ENCODE measurements around the gene TNFRSF14. TPM values are rescaled to one million over a fixed set of nuclear protein-coding genes. Genes with fewer than 3 reads are reported as not detected.

The TNFRSF14 gene
- total RNA-seq, 2 donors from 2014 or later: 111 to 145 TPM

- DNase-seq: no peak
- Histone ChIP-seq H3K9ac (ENCODE audit: low read depth in 2 of 2, low read length in 2 of 2) (no peak overlapping the region), H3K4me1 (no peaks in the 10 kb centered on the region), H3K4me3 (no peak overlapping the region), H3K9me3 (no peaks in the 10 kb centered on the region), H3K36me3 (no peaks in the 10 kb centered on the region), H3K27ac (no peak overlapping the region), H3K27me3 (peaks cover 3% of the 10 kb centered on the region)
- no peak for TF ChIP-seq CTCF (IDR thresholded peaks at IDR 0.05)
- intact Hi-C loops (cut with DNase I): no loop called here
These were observed 55.7 kb downstream of the TNFRSF14 start for GRCh38 chr1:2611621-2612437.

- Histone ChIP-seq H3K36me3 (no peaks in the 10 kb centered on the region), H3K27me3 (peaks cover 3% of the 10 kb centered on the region), H3K27ac (no peak overlapping the region), H3K9ac (ENCODE audit: low read depth in 2 of 2, low read length in 2 of 2) (no peak overlapping the region), H3K4me1 (no peaks in the 10 kb centered on the region), H3K4me3 (no peak overlapping the region), H3K9me3 (no peaks in the 10 kb centered on the region)
- intact Hi-C loops (cut with DNase I): no loop called here
- no peak for TF ChIP-seq CTCF (IDR thresholded peaks at IDR 0.05)
- no peak for DNase-seq
These were observed 56.6 kb downstream of the TNFRSF14 start for GRCh38 chr1:2612591-2613365.

Other genes starting within 250 kb of the TNFRSF14 start
- gene MORN1, start 164.8 kb upstream of the TNFRSF14 start, total RNA-seq: 10 to 100 TPM; 11.3 to 18.9 TPM
- 100 to 1,000 TPM; 190 to 216 TPM for gene RER1, start 164.5 kb upstream of the TNFRSF14 start, total RNA-seq
- gene PEX10, start 143.8 kb upstream of the TNFRSF14 start, total RNA-seq: 10 to 100 TPM; 15.0 to 22.7 TPM
- 1 to 10 TPM; 2.0 to 3.8 TPM for gene PLCH2, start 80.1 kb upstream of the TNFRSF14 start, total RNA-seq
- 10 to 100 TPM; 27.0 to 42.0 TPM for gene PANK4, start 29.8 kb upstream of the TNFRSF14 start, total RNA-seq
- gene HES5, start 26.1 kb upstream of the TNFRSF14 start, total RNA-seq: 1 to 10 TPM; 2.5 to 4.2 TPM
- 100 to 1,000 TPM; 105 to 120 TPM for gene PRXL2B, start 30.4 kb downstream of the TNFRSF14 start, total RNA-seq
- 10 to 100 TPM; 11.4 to 13.9 TPM for gene MMEL1, start 76.6 kb downstream of the TNFRSF14 start, total RNA-seq
- gene TTC34, start 245.3 kb downstream of the TNFRSF14 start, total RNA-seq: under 1 TPM; 0.27 to 0.44 TPM

All from colonic mucosa (tissue), 4 donors.